Measurements from ENCODE around the gene GOLPH3L. TPM values are rescaled to one million over a fixed set of nuclear protein-coding genes. Genes with fewer than 3 reads are reported as not detected.

GOLPH3L gene
- total RNA-seq, 1 experiment from 2014 or later = 19.6 TPM

DNA sequence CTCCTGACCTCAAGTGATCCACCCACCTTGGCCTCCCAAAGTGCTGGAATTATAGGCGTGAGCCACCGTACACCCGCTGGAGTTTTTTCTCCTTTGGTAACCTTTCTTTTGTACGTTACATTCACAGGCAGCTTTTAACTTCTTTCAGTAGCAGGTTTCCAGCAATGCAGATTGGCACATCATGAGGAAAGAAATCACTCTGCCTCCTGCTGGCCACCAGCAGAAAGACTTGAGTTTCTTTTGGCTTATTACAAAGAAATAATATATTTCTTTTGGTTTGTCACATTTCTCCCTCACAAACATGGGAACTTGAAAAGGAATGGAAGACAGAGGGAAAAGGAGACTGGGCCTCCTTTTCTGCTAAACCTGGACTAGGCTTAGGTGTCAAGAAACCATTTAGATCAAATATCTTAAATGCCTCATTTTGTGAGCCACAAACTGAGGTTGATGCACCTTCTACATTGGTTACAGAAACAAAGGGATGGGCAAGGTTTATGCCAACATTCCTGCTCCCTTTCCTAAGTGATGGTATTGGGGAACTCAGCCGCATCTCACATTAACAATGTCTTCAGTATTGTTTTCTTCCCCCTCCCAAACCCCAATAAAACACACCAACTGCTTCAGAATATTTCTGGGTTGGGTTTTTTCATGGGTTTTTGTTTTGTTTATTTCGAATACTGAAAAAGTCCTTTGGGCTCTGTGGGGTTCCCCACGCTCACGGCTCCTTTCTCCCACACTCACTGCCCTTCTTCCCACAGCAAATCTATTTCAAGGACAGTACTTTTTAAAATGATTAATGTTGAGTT is 75.3 kb downstream of the GOLPH3L start:
- Histone ChIP-seq H3K27ac (ENCODE audit: low read length) (peak overlapping the region; percentile 41; the same call in 1 of the 2 replicates), H3K9me3 (ENCODE audit: control insufficient read depth, insufficient read depth, low read depth, low read length) (no peaks in the 10 kb centered on the region), H3K4me1 (ENCODE audit: control insufficient read depth, insufficient read depth, low read length) (no peaks in the 10 kb centered on the region; the same call in 1 of the 2 replicates), H3K4me3 (ENCODE audit: low read depth in 2 of 2, low read length in 2 of 2) (no peak overlapping the region), H3K36me3 (ENCODE audit: control insufficient read depth, insufficient read depth, low read length) (peaks cover 35% of the 10 kb centered on the region), H3K27me3 (ENCODE audit: control insufficient read depth, insufficient read depth, low read length) (no peaks in the 10 kb centered on the region)
- CTCF ChIA-PET = interaction anchor here (1.0 kb wide), 1 partner anchor 42 kb away, joined by 4 read pairs; the partner anchor contains the start of gene MCL1
- BruUV-seq (replicated peaks) = TSS peak; percentile 67
- ATAC-seq = no peak
- DNase-seq (ENCODE audit: low read depth, low spot score) = no peak
- intact Hi-C loops (cut with micrococcal nuclease; ENCODE audit: unreplicated experiment) = loop anchor here (5.0 kb wide), 1 partner anchor 59 kb away; no protein-coding TSS in a partner anchor
- in situ Hi-C loops (cut with HindIII; ENCODE audit: low pct_unique_long_range_greater_than_20kb, low sequenced_read_pairs) = no loop called here
- POLR2A ChIA-PET = interaction anchor here (0.7 kb wide), 1 partner anchor 43 kb away, joined by 3 read pairs; the partner anchor contains the start of gene MCL1
- TF ChIP-seq, protein P1, sequence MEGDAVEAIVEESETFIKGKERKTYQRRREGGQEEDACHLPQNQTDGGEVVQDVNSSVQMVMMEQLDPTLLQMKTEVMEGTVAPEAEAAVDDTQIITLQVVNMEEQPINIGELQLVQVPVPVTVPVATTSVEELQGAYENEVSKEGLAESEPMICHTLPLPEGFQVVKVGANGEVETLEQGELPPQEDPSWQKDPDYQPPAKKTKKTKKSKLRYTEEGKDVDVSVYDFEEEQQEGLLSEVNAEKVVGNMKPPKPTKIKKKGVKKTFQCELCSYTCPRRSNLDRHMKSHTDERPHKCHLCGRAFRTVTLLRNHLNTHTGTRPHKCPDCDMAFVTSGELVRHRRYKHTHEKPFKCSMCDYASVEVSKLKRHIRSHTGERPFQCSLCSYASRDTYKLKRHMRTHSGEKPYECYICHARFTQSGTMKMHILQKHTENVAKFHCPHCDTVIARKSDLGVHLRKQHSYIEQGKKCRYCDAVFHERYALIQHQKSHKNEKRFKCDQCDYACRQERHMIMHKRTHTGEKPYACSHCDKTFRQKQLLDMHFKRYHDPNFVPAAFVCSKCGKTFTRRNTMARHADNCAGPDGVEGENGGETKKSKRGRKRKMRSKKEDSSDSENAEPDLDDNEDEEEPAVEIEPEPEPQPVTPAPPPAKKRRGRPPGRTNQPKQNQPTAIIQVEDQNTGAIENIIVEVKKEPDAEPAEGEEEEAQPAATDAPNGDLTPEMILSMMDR (IDR thresholded peaks at IDR 0.05) = peak; percentile 81
- TF ChIP-seq TCF7L2 (IDR thresholded peaks at IDR 0.05; ENCODE audit: low read depth, low read length) (no peak), POLR2AphosphoS5 (IDR thresholded peaks at IDR 0.05; ENCODE audit: low read depth, low read length) (no peak), SIN3A (IDR thresholded peaks at IDR 0.05; ENCODE audit: borderline replicate concordance, insufficient read depth, low read depth, low read length) (no peak), REST (IDR thresholded peaks at IDR 0.05; ENCODE audit: insufficient read depth in 1 of 2, low read depth in 2 of 2, low read length in 1 of 2) (no peak)

DNA sequence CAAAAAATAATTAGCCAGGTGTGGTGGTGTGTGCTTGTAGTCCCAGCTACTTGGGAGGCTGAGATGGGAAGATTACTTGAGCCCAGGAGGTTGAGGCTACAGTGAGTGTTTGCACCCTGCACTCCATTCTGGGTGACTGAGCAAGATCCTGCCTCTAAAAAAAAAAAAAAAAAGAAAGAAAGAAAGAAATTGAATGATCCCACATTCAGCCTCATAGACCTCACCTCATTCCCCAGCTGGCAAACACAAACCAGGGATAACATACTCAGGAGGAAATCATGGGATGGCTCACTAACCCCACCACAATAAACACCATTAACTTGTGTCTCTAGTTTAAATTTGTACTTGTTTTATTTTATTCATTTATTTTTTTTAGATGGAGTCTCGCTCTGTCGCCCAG is 76.0 kb downstream of the GOLPH3L start:
- intact Hi-C loops (cut with micrococcal nuclease; ENCODE audit: unreplicated experiment) = loop anchor here (5.0 kb wide), 1 partner anchor 59 kb away; no protein-coding TSS in a partner anchor
- BruUV-seq (replicated peaks) = no TSS peak
- H3K9me3 ChIP-seq (ENCODE audit: control insufficient read depth, insufficient read depth, low read depth, low read length) = no peaks in the 10 kb centered on the region
- TF ChIP-seq REST (IDR thresholded peaks at IDR 0.05; ENCODE audit: insufficient read depth in 1 of 2, low read depth in 2 of 2, low read length in 1 of 2) = no peak
- TF ChIP-seq TCF7L2 (IDR thresholded peaks at IDR 0.05; ENCODE audit: low read depth, low read length) = no peak
- no peak for TF ChIP-seq SIN3A (IDR thresholded peaks at IDR 0.05; ENCODE audit: borderline replicate concordance, insufficient read depth, low read depth, low read length)
- TF ChIP-seq POLR2AphosphoS5 (IDR thresholded peaks at IDR 0.05; ENCODE audit: low read depth, low read length) = no peak
- TF ChIP-seq, protein P1 (IDR thresholded peaks at IDR 0.05) = no peak
- no peaks in the 10 kb centered on the region for H3K27me3 ChIP-seq (ENCODE audit: control insufficient read depth, insufficient read depth, low read length)
- ChIA-PET POLR2A (interaction anchor here (0.7 kb wide), 1 partner anchor 42 kb away, joined by 3 read pairs; the partner anchor contains the start of gene MCL1), CTCF (interaction anchor here (0.6 to 1.0 kb wide), 2 partner anchors 16 to 41 kb away, joined by 4 to 6 read pairs; partner anchors contain the start of gene MCL1)
- H3K27ac ChIP-seq (ENCODE audit: low read length) = no peak overlapping the region
- H3K36me3 ChIP-seq (ENCODE audit: control insufficient read depth, insufficient read depth, low read length) = peaks cover 29% of the 10 kb centered on the region
- in situ Hi-C loops (cut with HindIII; ENCODE audit: low pct_unique_long_range_greater_than_20kb, low sequenced_read_pairs) = no loop called here
- ATAC-seq (no peak), DNase-seq (ENCODE audit: low read depth, low spot score) (no peak)
- no peaks in the 10 kb centered on the region; the same call in 1 of the 2 replicates for H3K4me1 ChIP-seq (ENCODE audit: control insufficient read depth, insufficient read depth, low read length)
- H3K4me3 ChIP-seq (ENCODE audit: low read depth in 2 of 2, low read length in 2 of 2) = no peak overlapping the region

Measured in Panc1 (cell line).